GM23338 (cell line): ENCODE results near the gene PKIB. TPM values are rescaled to one million over a fixed set of nuclear protein-coding genes. Genes with fewer than 3 reads are reported as not detected.

ENCODE experiments used
- ATAC-seq: fragments of 200-7000 bp; cut with Tn5 transposase; 3 replicates; pipeline ENCODE4 v1.9.1; 2020
- DNase-seq: peaks from one replicate; pipeline ENCODE4 v3.0.0-alpha.2; 2015; ENCODE audit warnings: low spot score
- H2AFZ ChIP-seq: fragments of 200-600 bp; sonication (generic); 2 replicates; pipeline ENCODE4 v1.8.0; 2016; ENCODE audit warnings: antibody characterized with exemption, mild to moderate bottlenecking, moderate library complexity
- H3F3A ChIP-seq: fragments of 200-600 bp; sonication (generic); replicated peaks from 2 replicates; pipeline ENCODE4 v1.8.0; 2017; ENCODE audit warnings: antibody characterized with exemption, mixed run types, low read depth
- H3K27ac ChIP-seq: fragments of 200-600 bp; sonication (generic); 2 replicates; pipeline ENCODE4 v1.6.1; 2016; ENCODE audit warnings: low read depth
- H3K27me3 ChIP-seq: fragments of 200-600 bp; sonication (generic); 2 replicates; pipeline ENCODE4 v1.8.0; 2016; ENCODE audit warnings: mild to moderate bottlenecking, mixed run types, moderate library complexity; ENCODE audit not compliant: insufficient read depth
- H3K36me3 ChIP-seq: fragments of 200-600 bp; sonication (generic); 2 replicates; pipeline ENCODE4 v1.8.0; 2016; ENCODE audit warnings: mild to moderate bottlenecking; ENCODE audit not compliant: insufficient read depth
- H3K4me1 ChIP-seq: fragments of 200-600 bp; sonication (generic); 2 replicates; pipeline ENCODE4 v1.8.0; 2016; ENCODE audit warnings: mild to moderate bottlenecking, moderate library complexity; ENCODE audit not compliant: insufficient read depth
- H3K4me2 ChIP-seq: fragments of 200-600 bp; sonication (generic); 2 replicates; pipeline ENCODE4 v1.7.1; 2017; ENCODE audit warnings: mixed run types
- H3K4me3 ChIP-seq: fragments of 200-600 bp; sonication (generic); 2 replicates; pipeline ENCODE4 v1.6.1; 2016; ENCODE audit warnings: mixed run types
- H3K79me2 ChIP-seq: fragments of 200-600 bp; sonication (generic); replicated peaks from 2 replicates; pipeline ENCODE4 v1.8.0; 2017; ENCODE audit warnings: mild to moderate bottlenecking; ENCODE audit not compliant: insufficient read depth
- H3K9me2 ChIP-seq: fragments of 200-600 bp; sonication (generic); 2 replicates; pipeline ENCODE4 v1.8.0; 2017; ENCODE audit not compliant: insufficient read depth
- H4K20me1 ChIP-seq: fragments of 200-600 bp; sonication (generic); replicated peaks from 2 replicates; pipeline ENCODE4 v1.8.0; 2017; ENCODE audit warnings: mild to moderate bottlenecking; ENCODE audit not compliant: insufficient read depth
- H3K27ac Mint-ChIP-seq: 2 replicates; pipeline ENCODE4 v1.8.0; 2020; ENCODE audit warnings: inconsistent platforms, mild to moderate bottlenecking, moderate library complexity, mixed read lengths
- H3K27me3 Mint-ChIP-seq: 3 replicates; pipeline ENCODE4 v1.8.0; 2022; ENCODE audit warnings: low read depth, mild to moderate bottlenecking, moderate library complexity, mixed read lengths, inconsistent platforms; ENCODE audit not compliant: insufficient read depth, poor library complexity
- H3K36me3 Mint-ChIP-seq: 3 replicates; pipeline ENCODE4 v1.8.0; 2021; ENCODE audit warnings: low read depth, mild to moderate bottlenecking, inconsistent platforms, moderate library complexity, mixed read lengths
- H3K4me1 Mint-ChIP-seq: 3 replicates; pipeline ENCODE4 v1.8.0; 2020; ENCODE audit warnings: mild to moderate bottlenecking, inconsistent platforms, mixed read lengths
- H3K4me3 Mint-ChIP-seq: 3 replicates; pipeline ENCODE4 v1.8.0; 2021; ENCODE audit warnings: moderate library complexity, mild to moderate bottlenecking, inconsistent platforms, mixed read lengths
- H3K9me3 Mint-ChIP-seq: 3 replicates; pipeline ENCODE4 v1.8.0; 2020; ENCODE audit warnings: moderate library complexity, mild to moderate bottlenecking, inconsistent platforms, mixed read lengths
- CREB1 ChIP-seq: fragments of 250-450 bp; sonication (Bioruptor Pico); IDR thresholded peaks from 2 replicates; pipeline ENCODE4 v1.5.0; 2020; ENCODE audit warnings: low read depth, mild to moderate bottlenecking, moderate library complexity
- EZH2 ChIP-seq: fragments of 200-600 bp; sonication (generic); IDR thresholded peaks from one replicate; pipeline ENCODE4 v1.8.0; 2017; ENCODE audit warnings: antibody characterized with exemption, mild to moderate bottlenecking, low read depth; ENCODE audit not compliant: unreplicated experiment
- JUNB ChIP-seq: IDR thresholded peaks from one replicate; pipeline ENCODE4 v1.6.1; 2016; ENCODE audit warnings: antibody characterized with exemption; ENCODE audit not compliant: unreplicated experiment
- NANOG ChIP-seq: IDR thresholded peaks from 2 replicates; pipeline ENCODE4 v1.6.1; 2016; ENCODE audit warnings: antibody characterized with exemption, borderline replicate concordance
- STAT1 ChIP-seq: IDR thresholded peaks from one replicate; pipeline ENCODE4 v1.6.1; 2016; ENCODE audit warnings: antibody characterized with exemption; ENCODE audit not compliant: unreplicated experiment
- ZNF114 ChIP-seq: fragments of 250-450 bp; sonication (Bioruptor Pico); IDR thresholded peaks from 2 replicates; pipeline ENCODE4 v1.5.0; 2020; ENCODE audit warnings: mild to moderate bottlenecking, moderate library complexity
- polyA plus RNA-seq: library from polyadenylated mRNA; unstranded; fragments of >200 nt; fragmentation: Nextera tagmentation; extraction: Ambion mirVana; gene quantifications from 2 replicates; pipeline ENCODE4 v1.2.1, GENCODE V29; 2016
- total RNA-seq: library from RNA; depleted of rRNA; stranded (reverse); fragments of >200 nt; shearing (Covaris generic); gene quantifications from 2 replicates; pipeline ENCODE4 v1.2.3, GENCODE V29; 2014
- TF ChIP-seq, protein P1 (sequence below), 2 experiments: fragments of 200-600 bp in 1 of 2; sonication (generic) in 1 of 2; conservative IDR thresholded peaks; 2 replicates each; pipeline versions ENCODE4 v1.5.1 to v1.6.1; 2016 to 2017; ENCODE audit warnings: antibody characterized with exemption in 2 of 2, low read depth in 2 of 2, mild to moderate bottlenecking in 2 of 2, moderate library complexity in 1 of 2
- TF ChIP-seq, protein P2 (sequence below): IDR thresholded peaks from one replicate; pipeline ENCODE4 v1.6.1; 2018; ENCODE audit warnings: antibody characterized with exemption; ENCODE audit not compliant: unreplicated experiment
- TF ChIP-seq, protein P3 (sequence below): IDR thresholded peaks from 2 replicates; pipeline ENCODE4 v1.6.1; 2016; ENCODE audit warnings: antibody characterized with exemption

PKIB gene
- total and polyA plus RNA-seq, 2 experiments from 2014 or later, result 125 to 170 TPM

DNA sequence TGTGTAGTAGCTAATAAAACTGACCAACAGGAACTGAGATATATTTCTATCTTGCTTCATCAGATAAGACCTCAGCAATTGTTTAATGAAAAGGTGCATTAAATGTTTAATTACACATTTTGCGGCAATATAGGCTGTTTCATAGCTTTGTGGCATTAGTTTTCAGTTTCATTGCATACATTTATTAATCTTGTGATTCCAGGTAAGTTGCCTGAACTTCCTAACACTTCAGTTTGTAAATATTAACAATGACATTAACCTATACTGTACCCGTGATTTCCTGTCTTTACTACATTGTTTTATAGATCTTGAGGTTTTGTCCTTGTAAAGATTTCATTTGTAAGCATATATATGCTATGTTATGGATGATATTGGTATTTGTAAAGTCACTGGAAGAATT is 66.5 kb downstream of the PKIB start (continued):
- TF ChIP-seq, protein P1, sequence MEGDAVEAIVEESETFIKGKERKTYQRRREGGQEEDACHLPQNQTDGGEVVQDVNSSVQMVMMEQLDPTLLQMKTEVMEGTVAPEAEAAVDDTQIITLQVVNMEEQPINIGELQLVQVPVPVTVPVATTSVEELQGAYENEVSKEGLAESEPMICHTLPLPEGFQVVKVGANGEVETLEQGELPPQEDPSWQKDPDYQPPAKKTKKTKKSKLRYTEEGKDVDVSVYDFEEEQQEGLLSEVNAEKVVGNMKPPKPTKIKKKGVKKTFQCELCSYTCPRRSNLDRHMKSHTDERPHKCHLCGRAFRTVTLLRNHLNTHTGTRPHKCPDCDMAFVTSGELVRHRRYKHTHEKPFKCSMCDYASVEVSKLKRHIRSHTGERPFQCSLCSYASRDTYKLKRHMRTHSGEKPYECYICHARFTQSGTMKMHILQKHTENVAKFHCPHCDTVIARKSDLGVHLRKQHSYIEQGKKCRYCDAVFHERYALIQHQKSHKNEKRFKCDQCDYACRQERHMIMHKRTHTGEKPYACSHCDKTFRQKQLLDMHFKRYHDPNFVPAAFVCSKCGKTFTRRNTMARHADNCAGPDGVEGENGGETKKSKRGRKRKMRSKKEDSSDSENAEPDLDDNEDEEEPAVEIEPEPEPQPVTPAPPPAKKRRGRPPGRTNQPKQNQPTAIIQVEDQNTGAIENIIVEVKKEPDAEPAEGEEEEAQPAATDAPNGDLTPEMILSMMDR (conservative IDR thresholded peaks at IDR 0.05; ENCODE audit: low read depth in 2 of 2), result no peak
- TF ChIP-seq ZNF114 (CRISPR knock-in tag), result no peak
- TF ChIP-seq CREB1, result no peak
- TF ChIP-seq, protein P2, sequence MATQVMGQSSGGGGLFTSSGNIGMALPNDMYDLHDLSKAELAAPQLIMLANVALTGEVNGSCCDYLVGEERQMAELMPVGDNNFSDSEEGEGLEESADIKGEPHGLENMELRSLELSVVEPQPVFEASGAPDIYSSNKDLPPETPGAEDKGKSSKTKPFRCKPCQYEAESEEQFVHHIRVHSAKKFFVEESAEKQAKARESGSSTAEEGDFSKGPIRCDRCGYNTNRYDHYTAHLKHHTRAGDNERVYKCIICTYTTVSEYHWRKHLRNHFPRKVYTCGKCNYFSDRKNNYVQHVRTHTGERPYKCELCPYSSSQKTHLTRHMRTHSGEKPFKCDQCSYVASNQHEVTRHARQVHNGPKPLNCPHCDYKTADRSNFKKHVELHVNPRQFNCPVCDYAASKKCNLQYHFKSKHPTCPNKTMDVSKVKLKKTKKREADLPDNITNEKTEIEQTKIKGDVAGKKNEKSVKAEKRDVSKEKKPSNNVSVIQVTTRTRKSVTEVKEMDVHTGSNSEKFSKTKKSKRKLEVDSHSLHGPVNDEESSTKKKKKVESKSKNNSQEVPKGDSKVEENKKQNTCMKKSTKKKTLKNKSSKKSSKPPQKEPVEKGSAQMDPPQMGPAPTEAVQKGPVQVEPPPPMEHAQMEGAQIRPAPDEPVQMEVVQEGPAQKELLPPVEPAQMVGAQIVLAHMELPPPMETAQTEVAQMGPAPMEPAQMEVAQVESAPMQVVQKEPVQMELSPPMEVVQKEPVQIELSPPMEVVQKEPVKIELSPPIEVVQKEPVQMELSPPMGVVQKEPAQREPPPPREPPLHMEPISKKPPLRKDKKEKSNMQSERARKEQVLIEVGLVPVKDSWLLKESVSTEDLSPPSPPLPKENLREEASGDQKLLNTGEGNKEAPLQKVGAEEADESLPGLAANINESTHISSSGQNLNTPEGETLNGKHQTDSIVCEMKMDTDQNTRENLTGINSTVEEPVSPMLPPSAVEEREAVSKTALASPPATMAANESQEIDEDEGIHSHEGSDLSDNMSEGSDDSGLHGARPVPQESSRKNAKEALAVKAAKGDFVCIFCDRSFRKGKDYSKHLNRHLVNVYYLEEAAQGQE, result no peak

DNA sequence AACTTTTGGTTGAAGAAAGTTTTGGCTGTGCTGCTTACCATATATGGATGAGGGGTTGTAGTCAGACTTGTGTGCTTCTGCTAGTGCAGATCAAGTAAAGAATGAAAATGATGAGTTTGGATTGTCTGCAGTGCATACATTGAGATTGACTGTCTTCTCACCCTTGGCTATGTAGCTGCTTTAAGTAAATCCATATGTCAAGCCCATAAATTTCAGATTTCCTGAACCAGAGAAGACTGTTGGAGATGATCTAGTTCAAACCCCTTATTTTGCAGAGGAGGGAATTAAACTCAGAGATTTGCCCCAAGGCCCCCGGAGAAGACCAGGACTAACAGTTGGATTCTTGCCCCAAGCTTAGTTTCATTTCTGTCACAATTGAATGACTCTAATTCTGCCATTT is 67.2 kb downstream of the PKIB start:
- H3K36me3 ChIP-seq, result peaks cover 10% of the 10 kb centered on the region
- no peak overlapping the region for H3K4me2 ChIP-seq
- no peak overlapping the region for H3K27ac ChIP-seq
- no peaks in the 10 kb centered on the region for H3K27me3 ChIP-seq
- no peak overlapping the region for H3K27ac Mint-ChIP-seq
- H3F3A ChIP-seq, result no peaks in the 10 kb centered on the region
- H3K4me1 Mint-ChIP-seq, result peaks cover 4% of the 10 kb centered on the region; the same call in 1 of the 3 replicates
- peaks cover 54% of the 10 kb centered on the region for H3K36me3 Mint-ChIP-seq
- ATAC-seq, result no peak
- H3K79me2 ChIP-seq, result no peaks in the 10 kb centered on the region
- DNase-seq, result no peak
- no peak overlapping the region for H3K4me3 ChIP-seq
- no peak overlapping the region for H3K4me3 Mint-ChIP-seq
- peaks cover 12% of the 10 kb centered on the region for H3K9me3 Mint-ChIP-seq
- peaks cover 5% of the 10 kb centered on the region; the same call in 1 of the 2 replicates for H3K4me1 ChIP-seq
- H2AFZ ChIP-seq, result no peak overlapping the region
- peaks cover 8% of the 10 kb centered on the region; the same call in 1 of the 2 replicates for H3K9me2 ChIP-seq
- peaks cover 2% of the 10 kb centered on the region; the same call in 1 of the 2 replicates for H4K20me1 ChIP-seq
- peaks cover 2% of the 10 kb centered on the region for H3K27me3 Mint-ChIP-seq
- no peak for TF ChIP-seq STAT1
- TF ChIP-seq, protein P2, result no peak
- no peak for TF ChIP-seq CREB1
- TF ChIP-seq EZH2, result no peak
- TF ChIP-seq JUNB, result no peak
- TF ChIP-seq NANOG, result no peak
- TF ChIP-seq, protein P3, sequence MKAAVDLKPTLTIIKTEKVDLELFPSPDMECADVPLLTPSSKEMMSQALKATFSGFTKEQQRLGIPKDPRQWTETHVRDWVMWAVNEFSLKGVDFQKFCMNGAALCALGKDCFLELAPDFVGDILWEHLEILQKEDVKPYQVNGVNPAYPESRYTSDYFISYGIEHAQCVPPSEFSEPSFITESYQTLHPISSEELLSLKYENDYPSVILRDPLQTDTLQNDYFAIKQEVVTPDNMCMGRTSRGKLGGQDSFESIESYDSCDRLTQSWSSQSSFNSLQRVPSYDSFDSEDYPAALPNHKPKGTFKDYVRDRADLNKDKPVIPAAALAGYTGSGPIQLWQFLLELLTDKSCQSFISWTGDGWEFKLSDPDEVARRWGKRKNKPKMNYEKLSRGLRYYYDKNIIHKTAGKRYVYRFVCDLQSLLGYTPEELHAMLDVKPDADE, result no peak
